Mesenchymal stem cell (in vitro differentiated cells and primary cell): Measurements from ENCODE around the gene DHCR7.

Experiments
- DNase-seq: peaks from one replicate; pipeline ENCODE4 v3.0.0-alpha.2; 2013
- H2AFZ ChIP-seq: one replicate; pipeline ENCODE4 v1.6.1; 2013; ENCODE audit warnings: low read depth, mild to moderate bottlenecking, control low read depth, inconsistent platforms, low read length, moderate library complexity
- H2AK5ac ChIP-seq: 2 replicates; pipeline ENCODE4 v1.6.1; 2013; ENCODE audit warnings: low read length, moderate library complexity, mild to moderate bottlenecking, inconsistent platforms; ENCODE audit not compliant: severe bottlenecking
- H2BK120ac ChIP-seq: one replicate; pipeline ENCODE4 v1.6.1; 2013; ENCODE audit warnings: low read depth, mild to moderate bottlenecking, inconsistent platforms, low read length, moderate library complexity
- H2BK12ac ChIP-seq, 2 experiments: one replicate each; pipeline ENCODE4 v1.6.1; 2013; ENCODE audit warnings: inconsistent platforms in 2 of 2, low read length in 2 of 2, mild to moderate bottlenecking in 2 of 2, moderate library complexity in 2 of 2, control low read depth in 1 of 2
- H2BK15ac ChIP-seq: one replicate; pipeline ENCODE4 v1.6.1; 2013; ENCODE audit warnings: mild to moderate bottlenecking, low read depth, inconsistent platforms; ENCODE audit not compliant: poor library complexity, severe bottlenecking
- H2BK5ac ChIP-seq: 2 replicates; pipeline ENCODE4 v1.6.1; 2013; ENCODE audit warnings: low read depth, mild to moderate bottlenecking, low read length, control low read depth, inconsistent platforms; ENCODE audit not compliant: poor library complexity, severe bottlenecking
- H3K14ac ChIP-seq, 2 experiments: one replicate each; pipeline ENCODE4 v1.6.1; 2013; ENCODE audit warnings: inconsistent platforms in 2 of 2, low read length in 2 of 2, control low read depth in 1 of 2, mild to moderate bottlenecking in 1 of 2, moderate library complexity in 1 of 2
- H3K18ac ChIP-seq, 2 experiments: one replicate each; pipeline ENCODE4 v1.6.1; 2013; ENCODE audit warnings: inconsistent platforms in 2 of 2, low read length in 2 of 2, control low read depth in 1 of 2, low read depth in 1 of 2, mild to moderate bottlenecking in 1 of 2
- H3K23ac ChIP-seq, 2 experiments: one replicate each; pipeline ENCODE4 v1.6.1; 2013; ENCODE audit warnings: inconsistent platforms in 2 of 2, low read length in 2 of 2, mild to moderate bottlenecking in 2 of 2, moderate library complexity in 2 of 2, control low read depth in 1 of 2
- H3K27ac ChIP-seq: 2 replicates; pipeline ENCODE4 v1.5.1; 2013; ENCODE audit warnings: mild to moderate bottlenecking, moderate library complexity, low read length, control low read depth, inconsistent platforms; ENCODE audit not compliant: poor library complexity, severe bottlenecking
- H3K27me3 ChIP-seq, 2 experiments: 2 replicates each; pipeline versions ENCODE4 v1.6.1 to v1.7.0; 2013; ENCODE audit warnings: low read length in 2 of 2, mild to moderate bottlenecking in 2 of 2, moderate library complexity in 2 of 2, control low read depth in 1 of 2, inconsistent platforms in 1 of 2; ENCODE audit not compliant: control insufficient read depth in 1 of 2, insufficient read depth in 1 of 2
- H3K36me3 ChIP-seq, 2 experiments: 2 replicates each; pipeline versions ENCODE4 v1.6.1 to v1.7.0; 2013; ENCODE audit warnings: low read length in 2 of 2, control low read depth in 1 of 2, inconsistent platforms in 1 of 2, low read depth in 1 of 2, mild to moderate bottlenecking in 1 of 2; ENCODE audit not compliant: insufficient read depth in 2 of 2, control insufficient read depth in 1 of 2
- H3K4ac ChIP-seq, 2 experiments: one replicate each; pipeline ENCODE4 v1.6.1; 2013; ENCODE audit warnings: inconsistent platforms in 2 of 2, low read length in 2 of 2, mild to moderate bottlenecking in 2 of 2, moderate library complexity in 2 of 2, control low read depth in 1 of 2, low read depth in 1 of 2
- H3K4me1 ChIP-seq: 2 replicates; pipeline ENCODE4 v1.6.1; 2013; ENCODE audit warnings: low read depth, low read length, control low read depth; ENCODE audit not compliant: control insufficient read depth, insufficient read depth
- H3K4me2 ChIP-seq: 2 replicates; pipeline ENCODE4 v1.6.1; 2013; ENCODE audit warnings: low read length, mild to moderate bottlenecking, inconsistent platforms; ENCODE audit not compliant: poor library complexity, severe bottlenecking
- H3K4me3 ChIP-seq, 2 experiments: 2 replicates each; pipeline versions ENCODE4 v1.5.1 to v1.7.0; 2013; ENCODE audit warnings: low read length in 2 of 2, mild to moderate bottlenecking in 2 of 2, control low read depth in 1 of 2, low read depth in 1 of 2; ENCODE audit not compliant: insufficient read depth in 1 of 2
- H3K79me1 ChIP-seq: replicated peaks from 2 replicates; pipeline ENCODE4 v1.6.1; 2013; ENCODE audit warnings: mild to moderate bottlenecking, control low read depth, low read length, inconsistent platforms; ENCODE audit not compliant: poor library complexity, severe bottlenecking
- H3K9ac ChIP-seq: 2 replicates; pipeline ENCODE4 v1.7.0; 2013; ENCODE audit warnings: mild to moderate bottlenecking, low read length, moderate library complexity
- H3K9me3 ChIP-seq: 2 replicates; pipeline ENCODE4 v1.7.0; 2013; ENCODE audit warnings: mild to moderate bottlenecking, low read length; ENCODE audit not compliant: control insufficient read depth
- H4K8ac ChIP-seq: one replicate; pipeline ENCODE4 v1.6.1; 2013; ENCODE audit warnings: inconsistent platforms, mild to moderate bottlenecking, low read length, moderate library complexity
- H4K91ac ChIP-seq: one replicate; pipeline ENCODE4 v1.6.1; 2013; ENCODE audit warnings: mild to moderate bottlenecking, low read length, inconsistent platforms
- WGBS: methylation state at CpG from one replicate; pipeline ENCODE4 v1.1.7; 2013; ENCODE audit warnings: mixed read lengths; 5-methylcytosine and 5-hydroxymethylcytosine counted together

The DHCR7 gene

DNA sequence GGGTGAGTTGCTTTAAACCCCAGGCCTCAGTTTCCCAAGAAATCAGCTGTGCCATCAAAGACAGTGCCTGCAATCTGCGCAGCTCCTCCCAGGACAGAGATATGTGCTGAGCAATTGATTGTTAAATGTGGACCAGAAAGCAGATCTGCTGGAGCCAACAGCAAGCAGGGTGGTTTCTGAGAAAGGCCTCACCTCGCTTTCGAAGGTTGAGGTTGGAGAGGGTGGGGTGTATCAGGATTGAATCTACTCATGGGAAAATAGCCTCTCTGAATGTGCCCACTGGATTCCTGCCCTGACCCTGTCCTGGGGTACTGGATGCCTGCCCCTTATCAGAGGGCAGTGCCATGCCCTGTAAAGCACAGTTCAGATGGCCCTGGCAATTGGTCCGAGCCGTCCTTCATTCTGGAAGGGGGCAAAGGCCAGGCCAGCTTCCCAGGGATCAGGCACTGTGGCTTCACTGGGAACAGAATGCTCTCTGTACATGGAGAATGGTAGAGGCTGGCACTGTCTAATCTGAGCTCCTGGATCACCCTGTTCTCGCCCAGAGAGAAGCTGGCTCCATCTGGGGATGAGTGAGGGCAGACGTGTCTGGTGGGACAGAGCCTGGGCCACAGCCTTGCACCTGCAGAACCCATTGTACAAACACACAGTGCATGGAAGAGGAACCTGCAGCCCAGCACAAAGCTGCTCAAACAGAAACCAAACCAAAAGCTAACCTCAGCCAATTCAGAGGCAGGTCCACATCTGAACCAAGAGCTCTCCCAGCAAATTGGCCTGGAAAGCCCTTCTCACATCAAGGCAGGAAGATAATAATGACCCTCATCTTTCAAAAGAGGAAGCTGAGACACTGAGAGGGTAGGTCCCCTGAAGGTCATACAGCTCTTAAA is 15.2 kb downstream of the DHCR7 start:
- Histone ChIP-seq H3K23ac (no peak overlapping the region), H4K91ac (no peak overlapping the region), H2BK5ac (no peak overlapping the region), H3K36me3 (peaks cover 3 to 35% of the 10 kb centered on the region in 2 experiments), H2BK12ac (no peak overlapping the region), H2AFZ (no peak overlapping the region), H3K4me3 (peak overlapping the region in 1 of 2 experiments; percentile 7), H3K9ac (peak overlapping the region; percentile 9), H3K4ac (no peak overlapping the region), H2AK5ac (no peak overlapping the region), H4K8ac (no peak overlapping the region), H3K79me1 (peaks cover under 1% of the 10 kb centered on the region), H3K9me3 (no peaks in the 10 kb centered on the region), H3K4me1 (no peaks in the 10 kb centered on the region), H3K27me3 (peaks cover 3 to 18% of the 10 kb centered on the region in 2 experiments), H3K14ac (no peak overlapping the region), H3K27ac (no peak overlapping the region), H3K4me2 (no peak overlapping the region), H2BK120ac (no peak overlapping the region), H2BK15ac (no peak overlapping the region), H3K18ac (no peak overlapping the region)
- 96% methylated on average over 7 of the region's 7 CpGs for WGBS
- no peak for DNase-seq

DNA sequence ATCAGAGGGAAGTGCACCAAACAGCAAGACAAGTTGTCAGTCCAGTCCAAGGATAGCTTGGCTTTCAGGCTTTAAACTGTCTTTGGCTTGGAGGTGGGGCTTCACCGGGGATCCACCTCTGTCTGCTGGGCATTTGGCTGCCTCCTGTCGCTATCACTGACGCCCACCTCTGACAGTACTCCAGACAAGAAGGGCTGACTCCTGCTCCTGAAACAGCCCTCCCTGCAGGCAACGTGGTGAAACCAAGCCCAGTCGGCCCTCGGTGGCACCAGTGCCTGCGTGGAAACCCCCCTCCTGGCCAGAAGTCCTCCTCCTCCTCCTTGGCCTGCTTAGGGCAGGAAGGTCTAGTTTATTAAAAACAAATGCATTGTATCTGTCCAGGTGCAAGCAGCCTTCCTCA is 16.9 kb downstream of the DHCR7 start:
- Histone ChIP-seq H3K23ac (no peak overlapping the region), H3K4me1 (no peaks in the 10 kb centered on the region), H3K14ac (no peak overlapping the region), H3K4ac (no peak overlapping the region), H4K91ac (no peak overlapping the region), H3K9me3 (no peaks in the 10 kb centered on the region), H2BK5ac (no peak overlapping the region), H2AK5ac (no peak overlapping the region), H3K36me3 (peaks cover 0 to 23% of the 10 kb centered on the region in 2 experiments), H2BK15ac (no peak overlapping the region), H2AFZ (no peak overlapping the region), H3K9ac (no peak overlapping the region), H3K4me3 (no peak overlapping the region), H3K79me1 (no peaks in the 10 kb centered on the region), H2BK120ac (no peak overlapping the region), H4K8ac (no peak overlapping the region), H3K27ac (no peak overlapping the region), H3K4me2 (no peak overlapping the region), H3K18ac (no peak overlapping the region), H3K27me3 (peaks cover 3 to 20% of the 10 kb centered on the region in 2 experiments), H2BK12ac (no peak overlapping the region)
- WGBS: 71% methylated on average over 7 of the region's 7 CpGs
- DNase-seq: no peak

DNA sequence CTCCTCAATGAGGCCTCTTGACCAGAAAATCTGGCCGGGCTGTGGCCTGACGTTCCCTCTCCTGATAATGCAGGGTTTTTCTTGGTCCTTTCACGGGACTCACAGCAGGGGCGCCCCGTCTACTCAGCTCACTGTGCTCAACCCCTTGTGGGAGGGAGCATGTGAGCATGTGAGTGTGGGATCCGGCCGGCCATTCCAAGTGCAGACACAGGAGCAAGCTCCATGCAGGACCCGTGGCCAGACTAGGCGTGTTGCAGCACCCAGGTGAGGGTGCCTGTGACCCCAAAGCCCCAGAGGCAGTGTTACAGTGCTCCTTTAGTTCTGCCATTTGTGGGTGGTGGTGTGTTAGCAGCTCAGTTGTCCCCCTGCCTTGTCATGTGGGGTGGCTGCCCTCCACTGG is 18.0 kb downstream of the DHCR7 start:
- H2BK12ac ChIP-seq: no peak overlapping the region
- no peak overlapping the region for H3K4me3 ChIP-seq
- no peak overlapping the region for H4K91ac ChIP-seq
- peaks cover 0 to 16% of the 10 kb centered on the region in 2 experiments for H3K36me3 ChIP-seq
- no peak overlapping the region for H2AK5ac ChIP-seq
- no peak overlapping the region for H3K4me2 ChIP-seq
- H3K9me3 ChIP-seq: no peaks in the 10 kb centered on the region
- H2AFZ ChIP-seq: no peak overlapping the region
- H3K79me1 ChIP-seq: no peaks in the 10 kb centered on the region
- 93% methylated on average over 9 of the region's 9 CpGs for WGBS
- H3K27ac ChIP-seq: no peak overlapping the region
- DNase-seq: no peak
- H2BK120ac ChIP-seq: no peak overlapping the region
- H3K4me1 ChIP-seq: no peaks in the 10 kb centered on the region
- H2BK15ac ChIP-seq: no peak overlapping the region
- H3K4ac ChIP-seq: no peak overlapping the region
- H3K18ac ChIP-seq: no peak overlapping the region
- H3K27me3 ChIP-seq: peaks cover 3 to 20% of the 10 kb centered on the region in 2 experiments
- H2BK5ac ChIP-seq: no peak overlapping the region
- H3K14ac ChIP-seq: peak overlapping the region in 1 of 2 experiments; percentile 26
- no peak overlapping the region for H4K8ac ChIP-seq
- no peak overlapping the region for H3K23ac ChIP-seq
- H3K9ac ChIP-seq: no peak overlapping the region

DNA sequence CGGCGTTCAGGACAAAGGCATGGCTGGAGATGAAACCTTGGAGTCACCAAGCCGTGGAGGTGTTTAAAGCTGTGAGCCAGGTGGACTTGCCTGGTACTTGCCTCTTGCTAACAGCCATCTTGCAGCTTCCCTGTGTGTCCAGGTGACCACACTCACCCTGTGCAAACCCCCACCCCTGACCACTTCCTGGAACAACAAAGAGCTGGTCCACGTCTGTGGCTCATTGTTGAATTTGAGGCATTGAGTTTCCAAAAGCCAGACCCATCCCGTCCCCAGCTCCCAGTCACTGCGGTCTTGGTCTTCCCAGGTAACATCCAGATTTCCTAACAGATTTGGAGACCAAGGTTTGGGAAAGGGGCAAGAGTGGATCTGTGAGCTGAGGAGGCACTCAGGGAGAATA is 18.5 kb downstream of the DHCR7 start:
- no peak overlapping the region for H2AK5ac ChIP-seq
- no peak overlapping the region for H3K4me2 ChIP-seq
- H2BK5ac ChIP-seq: no peak overlapping the region
- H4K8ac ChIP-seq: no peak overlapping the region
- peaks cover 0 to 11% of the 10 kb centered on the region in 2 experiments for H3K36me3 ChIP-seq
- WGBS: 86% methylated on average over 6 of the region's 6 CpGs
- H3K9ac ChIP-seq: no peak overlapping the region
- no peak overlapping the region for H3K18ac ChIP-seq
- no peak overlapping the region for H2BK15ac ChIP-seq
- H3K23ac ChIP-seq: no peak overlapping the region
- no peak overlapping the region for H3K4me3 ChIP-seq
- no peak overlapping the region for H3K14ac ChIP-seq
- H2AFZ ChIP-seq: no peak overlapping the region
- no peak overlapping the region for H3K27ac ChIP-seq
- H2BK12ac ChIP-seq: no peak overlapping the region
- H2BK120ac ChIP-seq: no peak overlapping the region
- no peak overlapping the region for H3K4ac ChIP-seq
- no peak for DNase-seq
- no peaks in the 10 kb centered on the region for H3K4me1 ChIP-seq
- no peak overlapping the region for H4K91ac ChIP-seq
- peaks cover 3 to 21% of the 10 kb centered on the region in 2 experiments for H3K27me3 ChIP-seq
- H3K79me1 ChIP-seq: no peaks in the 10 kb centered on the region
- no peaks in the 10 kb centered on the region for H3K9me3 ChIP-seq
